K562 (cell line): ENCODE results near the gene SET. TPM values are rescaled to one million over a fixed set of nuclear protein-coding genes. Genes with fewer than 3 reads are reported as not detected.

Experiments used
- CHD7 ChIP-seq: fragments of 200-600 bp; sonication (generic); IDR thresholded peaks from one replicate; pipeline ENCODE4 v1.6.1; 2012; ENCODE audit warnings: mild to moderate bottlenecking, low read depth, low read length, inconsistent platforms
- CREB5 ChIP-seq: fragments of 250-450 bp; sonication (Bioruptor Pico); IDR thresholded peaks from 2 replicates; pipeline ENCODE4 v1.5.0; 2020; ENCODE audit warnings: mild to moderate bottlenecking
- E2F4 ChIP-seq: sonication (generic); formaldehyde crosslinking; IDR thresholded peaks from 2 replicates; pipeline ENCODE4 v1.8.0; 2022; ENCODE audit warnings: mild to moderate bottlenecking, low read depth, missing genetic modification reagents
- FUS ChIP-seq: fragments of 200-400 bp; formaldehyde crosslinking; optimal IDR thresholded peaks from 2 replicates; pipeline ENCODE3; 2017; ENCODE audit warnings: low read depth, low read length
- GABPA ChIP-seq: fragments of 200-800 bp; sonication (Bioruptor generic); conservative IDR thresholded peaks from 2 replicates; pipeline ENCODE4 v1.6.1; 2016; ENCODE audit warnings: low read depth, missing genetic modification characterization, missing compliant biosample characterization
- HMG20B ChIP-seq: fragments of 250-450 bp; sonication (Bioruptor Pico); IDR thresholded peaks from 2 replicates; pipeline ENCODE4 v1.5.0; 2021; ENCODE audit warnings: mild to moderate bottlenecking
- JUNB ChIP-seq: fragments of 450-650 bp; formaldehyde crosslinking; conservative IDR thresholded peaks from 2 replicates; pipeline ENCODE4 v1.4.0; 2020; ENCODE audit warnings: mild to moderate bottlenecking
- MAX ChIP-seq: sonication (generic); formaldehyde crosslinking; IDR thresholded peaks from 2 replicates; pipeline ENCODE4 v1.9.0; 2022; ENCODE audit warnings: mild to moderate bottlenecking, missing genetic modification reagents
- MCM3 ChIP-seq: fragments of 450-650 bp; IDR thresholded peaks from 2 replicates; pipeline ENCODE4 v1.6.1; 2016
- MITF ChIP-seq: IDR thresholded peaks from 2 replicates; pipeline ENCODE4 v1.6.1; 2014; ENCODE audit warnings: antibody characterized with exemption
- TCF7 ChIP-seq: sonication (generic); IDR thresholded peaks from 2 replicates; pipeline ENCODE4 v1.6.1; 2016; ENCODE audit warnings: antibody characterized with exemption, borderline replicate concordance
- polyA plus RNA-seq, 8 experiments: library from polyadenylated mRNA; depleted of rRNA in 4 of 8; stranded (reverse) in 5 of 8; unstranded in 3 of 8; fragments of >200 nt; fragmentation: Nextera tagmentation in 2 of 8; fragmentation: Illumina TruSeq in 1 of 8; extraction: Ambion mirVana in 2 of 8; extraction: Trizol in 1 of 8; gene quantifications; 2 replicates each; pipeline versions ENCODE4 v1.2.1 to v1.2.3, GENCODE V29; 2011 to 2014; ENCODE audit warnings: inconsistent platforms in 1 of 8, missing spikeins in 1 of 8
- total RNA-seq, 7 experiments: library from RNA; depleted of rRNA in 6 of 7; stranded (reverse); fragments of >200 nt in 6 of 7; fragmentation: Illumina TruSeq in 2 of 7; extraction: Trizol in 2 of 7; gene quantifications; 2 replicates each; pipeline versions ENCODE4 v1.2.1 to v1.2.3, GENCODE V29; 2011 to 2021; ENCODE audit warnings: low replicate concordance in 1 of 7

The SET gene
- total and polyA plus RNA-seq, 9 of the 15 experiments (the other 6 are each of a cell fraction or from before 2014, with no cell fraction given), result 404 to 1,447 (median 907) TPM

GRCh38 chr9:128702445-128702948 is 13.5 kb downstream of the SET start, which contains the start of gene PKN3 (continued):
- TF ChIP-seq CHD7 (no peak), TCF7 (no peak), MAX (CRISPR knock-in tag) (peak; percentile 59), JUNB (CRISPR knock-in tag) (no peak), GABPA (tag) (peak; percentile 40; the same call in 1 of the 2 replicates), CREB5 (CRISPR knock-in tag) (no peak), E2F4 (CRISPR knock-in tag) (no peak), FUS (no peak), MCM3 (no peak), MITF (0 out of 2 replicates have a peak, but pooled peaks have one; percentile 2), HMG20B (CRISPR knock-in tag) (no peak)
